NB4 (cell line): ENCODE data around the gene PPP2R1A.
A peak's percentile ranks its signal among the peaks of the same experiment; 100 is the strongest.

Experiments
- DNase-seq: peaks from one replicate; pipeline ENCODE4 v3.0.0; 2010; ENCODE audit warnings: low read depth
- H3K4me3 ChIP-seq: one replicate; pipeline ENCODE4 v1.5.1; 2011; ENCODE audit warnings: mild to moderate bottlenecking, low read depth, low read length, moderate library complexity
- MYC ChIP-seq: IDR thresholded peaks from 2 replicates; pipeline ENCODE4 v1.6.1; 2011; ENCODE audit warnings: low read depth, low read length
- POLR2A ChIP-seq: IDR thresholded peaks from 2 replicates; pipeline ENCODE4 v1.6.1; 2011; ENCODE audit warnings: mild to moderate bottlenecking; ENCODE audit not compliant: insufficient read length; ENCODE audit errors: extremely low read depth
- TF ChIP-seq, protein P1 (sequence below): IDR thresholded peaks from one replicate; pipeline ENCODE4 v1.5.1; 2012; ENCODE audit warnings: low read depth, low read length
- TF ChIP-seq, protein P2 (sequence below): IDR thresholded peaks from 2 replicates; pipeline ENCODE4 v1.6.1; 2011; ENCODE audit warnings: low read depth, low read length

Gene PPP2R1A

DNA sequence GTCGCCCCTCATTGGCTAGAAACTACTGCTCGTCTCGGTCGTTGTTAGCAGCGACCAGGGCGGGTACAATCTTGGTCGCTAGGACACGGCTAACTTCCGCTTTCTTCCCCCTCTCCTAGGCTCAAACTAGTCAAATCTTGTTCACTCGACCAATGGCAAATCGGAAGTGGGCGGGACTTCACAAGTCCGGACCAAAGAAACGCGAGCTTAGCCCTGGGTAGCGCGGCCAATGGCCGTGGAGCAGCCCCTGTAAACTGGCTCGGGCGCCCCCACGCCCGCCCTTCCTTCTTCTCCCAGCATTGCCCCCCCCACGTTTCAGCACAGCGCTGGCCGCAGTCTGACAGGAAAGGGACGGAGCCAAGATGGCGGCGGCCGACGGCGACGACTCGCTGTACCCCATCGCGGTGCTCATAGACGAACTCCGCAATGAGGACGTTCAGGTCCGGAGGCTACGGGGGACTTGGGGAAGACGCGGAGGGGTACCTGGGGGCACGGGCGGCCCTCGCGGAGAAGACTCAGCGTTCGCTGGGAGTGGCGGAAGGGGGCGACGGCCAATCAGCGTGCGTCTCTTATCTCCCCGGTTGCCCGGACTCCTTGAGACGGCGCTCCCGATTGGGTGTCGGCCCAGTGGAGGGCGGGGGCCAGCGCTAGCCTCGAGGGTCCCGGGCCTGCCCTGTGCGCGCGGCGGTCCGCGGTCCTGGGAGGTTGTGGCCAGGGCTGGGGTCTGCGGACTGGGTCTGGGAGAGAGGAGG, at the start of gene PPP2R1A:
Gene PPP2R1A, plus strand, starts transcription at position 318 of the 752 bp plus-strand sequence. Its CDS starts 45 bp downstream, at position 363.
- TF ChIP-seq, protein P1, sequence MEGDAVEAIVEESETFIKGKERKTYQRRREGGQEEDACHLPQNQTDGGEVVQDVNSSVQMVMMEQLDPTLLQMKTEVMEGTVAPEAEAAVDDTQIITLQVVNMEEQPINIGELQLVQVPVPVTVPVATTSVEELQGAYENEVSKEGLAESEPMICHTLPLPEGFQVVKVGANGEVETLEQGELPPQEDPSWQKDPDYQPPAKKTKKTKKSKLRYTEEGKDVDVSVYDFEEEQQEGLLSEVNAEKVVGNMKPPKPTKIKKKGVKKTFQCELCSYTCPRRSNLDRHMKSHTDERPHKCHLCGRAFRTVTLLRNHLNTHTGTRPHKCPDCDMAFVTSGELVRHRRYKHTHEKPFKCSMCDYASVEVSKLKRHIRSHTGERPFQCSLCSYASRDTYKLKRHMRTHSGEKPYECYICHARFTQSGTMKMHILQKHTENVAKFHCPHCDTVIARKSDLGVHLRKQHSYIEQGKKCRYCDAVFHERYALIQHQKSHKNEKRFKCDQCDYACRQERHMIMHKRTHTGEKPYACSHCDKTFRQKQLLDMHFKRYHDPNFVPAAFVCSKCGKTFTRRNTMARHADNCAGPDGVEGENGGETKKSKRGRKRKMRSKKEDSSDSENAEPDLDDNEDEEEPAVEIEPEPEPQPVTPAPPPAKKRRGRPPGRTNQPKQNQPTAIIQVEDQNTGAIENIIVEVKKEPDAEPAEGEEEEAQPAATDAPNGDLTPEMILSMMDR = no peak
- TF ChIP-seq MYC (peak; percentile 75), POLR2A (peak; percentile 49)
- TF ChIP-seq, protein P2, sequence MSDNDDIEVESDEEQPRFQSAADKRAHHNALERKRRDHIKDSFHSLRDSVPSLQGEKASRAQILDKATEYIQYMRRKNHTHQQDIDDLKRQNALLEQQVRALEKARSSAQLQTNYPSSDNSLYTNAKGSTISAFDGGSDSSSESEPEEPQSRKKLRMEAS = peak; percentile 55
- DNase-seq = peak; percentile 100
- H3K4me3 ChIP-seq = peak within 1 kb of the TSS; percentile 86

DNA sequence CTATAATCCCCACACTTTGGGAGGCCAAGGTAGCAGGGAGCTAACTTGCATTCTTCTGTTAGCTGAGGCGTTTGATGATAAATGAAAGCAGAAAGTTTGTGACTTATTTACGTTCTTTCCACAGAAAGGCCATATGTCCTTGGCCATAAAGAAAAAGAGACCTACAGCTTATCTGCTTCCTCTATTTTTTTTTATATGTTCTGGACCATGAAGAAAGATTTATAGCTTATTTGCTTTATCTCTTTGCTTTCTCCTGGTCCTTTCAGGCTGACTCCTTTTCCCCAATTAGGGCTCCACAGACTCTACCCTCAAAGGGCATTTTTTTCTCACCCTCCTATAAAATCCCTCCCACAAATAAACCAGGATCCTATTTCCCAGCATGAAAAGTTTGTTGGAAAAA, 48.6 kb upstream of the PPP2R1A start:
- no peak for DNase-seq
- TF ChIP-seq MYC (no peak), POLR2A (no peak)
- TF ChIP-seq, protein P1 = no peak
- TF ChIP-seq, protein P2 = no peak
- H3K4me3 ChIP-seq = no peak overlapping the region

DNA sequence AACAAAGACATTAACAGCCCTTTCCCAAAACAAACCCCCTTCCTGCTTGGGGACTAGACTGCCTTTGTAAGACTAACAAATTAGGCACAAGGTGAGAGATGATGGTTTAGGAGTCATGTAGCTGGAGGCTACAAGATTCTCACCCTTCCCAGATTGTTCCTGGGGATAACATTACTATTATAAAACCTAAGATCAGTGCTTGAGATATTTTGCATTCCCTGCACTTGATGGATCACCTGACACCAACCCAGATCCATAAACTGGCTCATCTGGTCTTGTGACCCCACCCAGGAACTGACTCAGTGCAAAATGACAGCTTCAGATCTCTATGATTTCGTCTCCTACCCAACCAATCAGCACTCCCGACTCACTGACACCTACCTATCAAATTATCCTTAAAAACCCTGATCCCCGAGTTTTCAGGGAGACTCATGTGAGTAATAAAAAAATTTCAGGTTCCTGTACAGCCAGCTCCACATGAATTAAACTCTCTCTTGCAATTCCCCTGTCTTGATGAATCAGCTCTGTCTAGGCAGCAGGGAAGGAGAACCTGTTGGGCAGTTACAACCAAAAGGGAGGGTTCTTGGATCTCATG, 47.8 kb upstream of the PPP2R1A start:
- TF ChIP-seq, protein P1 = no peak
- DNase-seq = no peak
- no peak overlapping the region for H3K4me3 ChIP-seq

DNA sequence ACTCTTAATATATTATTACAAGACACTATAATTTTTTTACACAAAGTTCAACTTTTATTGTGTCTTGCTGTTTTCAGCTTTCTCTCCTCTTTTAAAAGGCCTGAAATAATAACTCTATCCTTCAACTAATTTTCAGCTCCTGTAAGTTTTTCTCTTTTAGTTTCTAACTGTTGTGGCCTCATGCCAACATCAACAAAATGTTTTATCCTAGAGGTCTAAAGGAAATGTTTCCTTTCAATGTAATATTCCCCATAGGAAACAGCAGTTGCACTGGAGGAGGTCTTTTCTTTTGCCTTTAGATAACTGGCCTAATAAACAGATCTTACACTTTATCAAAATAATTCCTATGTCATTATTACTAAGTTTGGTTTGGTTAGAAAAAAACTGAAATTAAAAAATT, 41.6 kb upstream of the PPP2R1A start:
- no peak for TF ChIP-seq MYC
- TF ChIP-seq, protein P2 = no peak
- no peak for TF ChIP-seq POLR2A
- TF ChIP-seq, protein P1 = no peak
- DNase-seq = no peak
- H3K4me3 ChIP-seq = no peak overlapping the region

DNA sequence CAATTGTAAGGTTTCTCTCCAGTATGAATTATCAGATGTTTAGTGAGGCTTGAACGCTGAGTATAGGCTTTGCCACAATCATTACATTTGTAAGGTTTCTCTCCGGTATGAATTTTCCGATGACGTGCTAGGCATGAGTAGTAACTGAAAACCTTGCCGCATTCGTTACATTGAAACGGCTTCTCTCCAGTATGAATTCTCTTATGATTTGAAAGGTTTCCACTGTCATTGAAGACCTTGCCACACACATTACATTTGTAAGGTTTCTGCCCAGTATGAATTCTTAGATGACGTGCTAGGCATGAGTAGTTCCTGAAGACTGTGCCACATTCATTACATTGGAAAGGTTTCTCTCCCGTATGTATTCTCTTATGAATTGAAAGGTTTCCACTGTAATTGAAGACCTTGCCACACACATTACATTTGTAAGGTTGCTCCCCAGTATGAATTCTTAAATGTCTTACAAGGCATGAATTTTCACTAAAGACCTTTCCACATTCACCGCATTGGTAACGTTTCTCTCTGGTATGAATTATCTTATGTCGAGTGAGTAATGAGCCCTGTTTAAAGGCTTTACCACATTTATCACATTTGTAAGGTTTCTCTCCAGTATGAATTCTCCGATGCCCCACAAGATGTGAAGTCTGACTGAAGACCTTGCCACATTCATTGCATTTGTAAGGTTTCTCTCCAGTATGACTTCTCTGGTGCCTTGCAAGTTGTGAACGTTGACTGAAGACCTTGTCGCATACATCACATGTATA, 34.1 kb upstream of the PPP2R1A start:
- no peak for DNase-seq
- TF ChIP-seq MYC (no peak), POLR2A (no peak)
- TF ChIP-seq, protein P2 = no peak
- TF ChIP-seq, protein P1 = no peak
- no peak overlapping the region for H3K4me3 ChIP-seq
